Activated naive CD4-positive, alpha-beta T cell treated with anti-CD3 and anti-CD28 coated beads, Interleukin-2, amount 50 U/mL, for 72 hours (primary cell): ENCODE measurements around the gene STON2. TPM values are rescaled to one million over a fixed set of nuclear protein-coding genes. Genes with fewer than 3 reads are reported as not detected.

Source experiments
- ATAC-seq, 2 donors: fragments of 150-1000 bp; cut with Tn5 transposase; 2 replicates each; pipeline ENCODE4 v1.10.0; 2021; ENCODE audit warnings: mild to moderate bottlenecking in 2 of 2, moderate library complexity in 2 of 2
- DNase-seq, 2 donors: peaks; one replicate each; pipeline ENCODE4 v3.0.0; 2021 to 2022; ENCODE audit warnings: low spot score in 2 of 2
- H3K27ac Mint-ChIP-seq, 2 donors: one replicate each; pipeline ENCODE4 v1.8.0; 2022; ENCODE audit warnings: mild to moderate bottlenecking in 2 of 2, mixed read lengths in 2 of 2
- H3K36me3 Mint-ChIP-seq, 2 donors: one replicate each; pipeline ENCODE4 v1.8.0; 2022; ENCODE audit warnings: mixed read lengths in 2 of 2
- H3K9me3 Mint-ChIP-seq, 2 donors: one replicate each; pipeline ENCODE4 v1.8.0; 2022; ENCODE audit warnings: mixed read lengths in 2 of 2
- total RNA-seq, 2 donors: library from RNA; stranded (reverse); gene quantifications; one replicate each; pipeline ENCODE4 v1.2.3, GENCODE V29; 2022

The STON2 gene
- total RNA-seq, 2 donors from 2014 or later: 0.45 to 0.48 TPM

DNA sequence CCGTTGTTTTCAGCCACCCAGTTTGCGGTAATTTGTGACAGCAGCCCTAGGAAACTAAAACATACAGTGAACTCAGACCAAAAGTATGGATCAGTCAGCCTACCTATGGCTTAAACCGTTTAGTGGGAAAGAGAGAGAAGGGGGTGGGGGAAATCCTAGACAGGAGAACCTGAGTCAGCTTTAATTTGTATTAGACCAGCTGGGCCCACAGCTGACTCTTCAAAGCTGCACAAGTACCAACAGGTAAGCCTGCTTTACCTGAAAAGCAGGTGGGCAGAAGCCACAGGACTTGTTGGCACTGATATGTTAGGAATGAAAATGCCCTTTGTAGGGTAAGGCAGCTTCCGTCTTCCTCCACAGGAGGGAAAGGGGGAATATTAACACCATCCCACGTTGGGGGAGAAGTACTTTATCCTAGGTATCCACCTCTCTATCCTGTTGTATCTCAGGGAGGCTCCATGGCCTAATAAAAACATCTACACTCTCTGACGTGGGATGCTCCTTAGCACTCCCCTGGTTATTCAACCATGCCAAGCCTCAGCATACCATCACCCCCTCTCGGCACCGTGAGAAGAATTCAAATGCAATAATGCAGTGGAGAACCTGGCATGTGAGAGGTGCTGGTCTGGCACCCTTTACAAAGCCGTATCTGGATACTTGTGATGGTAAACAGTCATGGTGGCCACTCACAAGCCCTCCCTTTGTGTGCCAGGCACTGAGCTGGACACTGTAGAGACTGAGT is 70.3 kb downstream of the STON2 start:
- Mint-ChIP-seq H3K9me3 (no peaks in the 10 kb centered on the region), H3K27ac (no peak overlapping the region), H3K36me3 (no peaks in the 10 kb centered on the region)
- ATAC-seq: no peak
- no peak for DNase-seq

DNA sequence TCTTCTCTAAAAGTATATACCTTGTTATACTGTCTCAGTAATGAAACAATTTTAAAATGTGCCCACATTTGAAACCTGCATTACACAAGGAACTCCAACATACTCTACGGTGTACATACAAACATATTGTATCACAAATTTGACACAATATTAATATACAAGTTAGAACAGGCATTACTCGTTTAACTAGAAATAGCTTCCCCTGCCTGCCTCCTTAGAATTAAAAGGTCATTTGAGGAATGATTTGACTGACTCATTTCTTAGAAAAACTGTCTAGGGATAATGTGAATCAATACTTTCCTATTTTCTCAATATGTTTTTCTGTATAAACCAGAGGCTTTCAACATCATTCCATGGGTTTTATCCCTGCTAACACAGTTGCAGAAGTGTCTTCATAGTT is 73.7 kb downstream of the STON2 start:
- DNase-seq (no peak), ATAC-seq (no peak)
- Mint-ChIP-seq H3K9me3 (no peaks in the 10 kb centered on the region), H3K36me3 (no peaks in the 10 kb centered on the region), H3K27ac (no peak overlapping the region)

DNA sequence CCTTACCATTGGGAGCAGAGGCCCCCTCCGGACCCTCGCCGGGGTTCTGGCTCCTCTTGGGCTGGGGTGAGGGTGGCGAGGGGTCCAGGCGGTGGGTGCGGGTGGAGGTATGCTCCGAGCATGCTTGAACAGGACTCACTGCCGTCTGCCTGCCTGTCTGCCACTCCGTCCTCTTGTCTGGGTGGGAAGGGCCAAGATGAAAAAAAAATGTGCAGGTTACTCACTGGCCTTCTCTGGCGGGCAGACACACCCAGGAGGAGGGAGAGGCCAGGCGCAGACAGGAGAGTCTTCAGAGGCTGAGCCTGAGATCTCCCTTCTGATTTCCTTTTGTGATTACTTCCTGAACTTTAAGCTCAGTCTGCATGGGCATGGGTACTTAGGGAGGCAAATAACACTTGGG is 76.1 kb downstream of the STON2 start:
- Mint-ChIP-seq H3K27ac (no peak overlapping the region), H3K36me3 (no peaks in the 10 kb centered on the region), H3K9me3 (no peaks in the 10 kb centered on the region)
- no peak for DNase-seq
- ATAC-seq: no peak

DNA sequence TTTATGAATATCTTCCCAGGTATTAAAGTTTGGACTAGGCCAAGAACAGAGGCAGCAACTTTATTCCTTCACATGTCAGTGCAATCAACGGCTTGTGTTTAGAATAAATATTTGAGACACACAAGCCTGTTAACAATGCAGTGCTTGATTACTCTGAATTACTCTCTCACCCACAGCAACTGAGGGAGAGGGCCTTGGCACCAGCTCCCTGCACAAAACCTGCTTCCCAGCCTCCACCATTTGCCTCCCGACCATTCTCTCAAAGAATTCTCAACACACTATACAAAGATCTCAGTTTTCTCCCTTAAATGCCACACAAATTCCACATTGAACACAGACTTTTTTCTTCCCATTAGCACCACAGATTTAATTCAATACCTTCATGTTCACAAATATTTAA is 77.0 kb downstream of the STON2 start:
- H3K27ac Mint-ChIP-seq: no peak overlapping the region
- DNase-seq (no peak), ATAC-seq (no peak)
- H3K36me3 Mint-ChIP-seq: no peaks in the 10 kb centered on the region
- no peaks in the 10 kb centered on the region for H3K9me3 Mint-ChIP-seq

DNA sequence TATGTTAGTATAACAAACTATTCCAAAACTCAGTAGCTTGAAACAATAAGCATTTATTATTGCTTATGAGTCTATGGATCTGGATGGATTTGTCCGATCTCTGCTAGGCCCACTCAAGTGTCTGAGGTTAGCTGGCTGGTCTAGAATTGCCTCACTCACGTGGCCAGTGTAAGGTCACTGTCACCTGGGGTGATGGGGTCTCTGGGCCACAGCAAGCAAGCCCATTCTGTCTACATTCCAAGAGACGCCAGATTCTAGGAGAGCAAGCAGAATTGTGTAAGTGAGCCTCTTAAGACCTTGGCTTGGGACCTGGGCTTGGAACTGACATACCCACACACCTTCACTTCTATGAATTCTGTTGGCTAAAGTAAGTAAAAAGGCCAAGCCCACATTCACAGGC is 80.2 kb downstream of the STON2 start:
- ATAC-seq (no peak), DNase-seq (no peak)
- Mint-ChIP-seq H3K27ac (no peak overlapping the region), H3K36me3 (no peaks in the 10 kb centered on the region), H3K9me3 (no peaks in the 10 kb centered on the region)

DNA sequence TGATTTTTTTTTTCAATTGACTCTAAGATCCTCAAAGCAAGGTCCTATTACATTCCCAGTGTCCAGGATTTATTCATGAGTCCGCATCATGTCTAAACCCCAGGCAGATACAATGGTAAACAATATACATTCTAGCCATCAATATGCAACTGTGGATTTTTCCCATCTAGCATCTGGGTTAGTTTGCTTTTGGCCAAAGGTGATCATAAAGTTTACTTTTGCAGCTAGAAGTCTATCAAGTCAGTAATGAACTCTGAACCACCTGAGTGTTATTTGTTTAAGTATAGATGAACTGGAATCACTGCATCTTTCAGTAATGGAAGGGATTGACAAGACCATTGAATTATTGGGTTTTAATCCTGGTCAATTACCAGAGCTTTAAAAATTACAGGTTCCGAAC is 80.8 kb downstream of the STON2 start:
- DNase-seq: no peak
- ATAC-seq: no peak
- H3K9me3 Mint-ChIP-seq: no peaks in the 10 kb centered on the region
- H3K36me3 Mint-ChIP-seq: no peaks in the 10 kb centered on the region
- no peak overlapping the region for H3K27ac Mint-ChIP-seq

DNA sequence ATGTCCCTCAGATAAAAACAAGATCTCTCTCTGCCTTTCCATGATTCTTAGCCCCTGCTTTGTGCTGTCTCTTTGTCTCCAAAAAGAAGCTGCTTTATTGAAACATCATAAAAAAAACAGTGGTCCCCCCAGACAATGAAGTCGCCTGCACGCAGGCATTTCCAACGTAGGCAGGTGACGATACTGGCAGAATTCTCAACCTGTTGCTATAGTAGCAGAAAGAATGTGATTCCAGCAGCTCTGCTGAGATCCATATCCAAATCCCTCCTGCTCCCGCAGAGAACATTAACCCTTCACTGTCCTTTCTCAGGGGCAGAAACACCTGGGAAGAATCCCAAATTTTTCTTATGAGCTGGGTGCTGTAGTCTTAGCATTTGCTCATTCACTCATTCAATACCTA is 84.8 kb downstream of the STON2 start:
- H3K27ac Mint-ChIP-seq: no peak overlapping the region
- ATAC-seq (no peak), DNase-seq (no peak)
- no peaks in the 10 kb centered on the region for H3K9me3 Mint-ChIP-seq
- no peaks in the 10 kb centered on the region for H3K36me3 Mint-ChIP-seq

DNA sequence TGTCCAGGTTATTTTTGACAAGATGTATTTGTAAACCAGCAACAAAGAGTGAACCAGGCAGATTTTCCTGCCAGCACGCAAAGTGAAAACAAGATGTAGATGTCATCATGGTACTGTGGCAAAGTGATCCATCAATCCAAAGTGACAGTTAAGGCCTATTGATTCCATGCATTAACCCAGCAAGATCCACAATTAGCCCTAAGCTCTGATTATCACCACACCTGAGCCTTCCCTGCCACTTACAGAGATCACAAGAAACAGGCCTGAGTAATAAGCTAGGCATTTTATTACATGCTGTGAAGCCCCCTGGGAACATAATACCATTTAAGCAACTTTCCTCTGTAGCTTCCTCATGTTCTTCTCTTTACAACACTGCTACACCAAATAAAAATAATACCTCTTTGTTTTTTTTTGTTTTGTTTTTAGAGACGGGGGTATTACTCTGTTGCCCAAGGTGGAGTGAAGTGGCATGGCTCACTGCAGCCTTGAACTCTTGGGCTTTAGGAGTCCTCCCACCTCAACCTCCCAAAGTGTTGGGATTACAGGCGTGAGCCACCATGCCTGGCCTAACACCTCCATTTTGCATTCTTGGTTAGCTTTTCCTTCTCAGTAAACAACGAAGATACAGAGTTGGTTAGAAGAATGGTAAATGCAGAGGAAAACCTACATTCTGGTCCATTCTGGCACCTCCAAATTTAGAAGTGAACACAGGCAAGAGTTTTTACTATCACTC is 85.5 kb downstream of the STON2 start:
- no peak overlapping the region for H3K27ac Mint-ChIP-seq
- H3K9me3 Mint-ChIP-seq: no peaks in the 10 kb centered on the region
- H3K36me3 Mint-ChIP-seq: no peaks in the 10 kb centered on the region
- DNase-seq (no peak), ATAC-seq (no peak)

DNA sequence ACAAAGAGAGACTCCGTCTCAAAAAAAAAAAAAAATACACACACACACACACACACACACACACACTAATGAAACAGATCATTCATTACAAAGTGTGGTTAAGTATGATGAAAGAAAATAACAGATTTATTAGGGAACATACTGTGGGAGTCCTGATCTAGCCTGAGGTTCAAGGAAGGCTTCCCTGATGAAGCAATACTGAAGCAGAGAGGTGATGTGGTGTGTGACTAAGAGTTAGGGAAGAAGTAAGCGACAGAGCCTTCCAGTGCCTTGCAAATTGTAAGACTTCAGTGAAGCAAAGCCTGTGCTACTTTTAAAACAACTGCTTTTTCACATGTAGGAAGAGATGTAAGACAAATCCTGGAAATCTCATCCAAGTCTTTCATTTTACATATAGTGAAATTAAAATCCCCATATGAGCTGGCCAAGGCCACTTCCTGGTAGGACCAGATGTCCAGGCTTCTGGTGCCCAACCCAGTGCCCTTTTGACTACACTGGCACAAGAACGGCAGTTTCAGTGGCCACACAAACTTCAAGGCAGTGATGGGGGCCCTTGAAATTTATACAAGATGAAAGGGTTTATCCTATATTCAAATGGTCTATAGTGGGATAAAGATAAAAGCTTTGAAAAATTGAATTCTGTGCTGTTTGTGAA is 86.2 kb downstream of the STON2 start:
- no peak for DNase-seq
- no peak overlapping the region for H3K27ac Mint-ChIP-seq
- H3K9me3 Mint-ChIP-seq: no peaks in the 10 kb centered on the region

DNA sequence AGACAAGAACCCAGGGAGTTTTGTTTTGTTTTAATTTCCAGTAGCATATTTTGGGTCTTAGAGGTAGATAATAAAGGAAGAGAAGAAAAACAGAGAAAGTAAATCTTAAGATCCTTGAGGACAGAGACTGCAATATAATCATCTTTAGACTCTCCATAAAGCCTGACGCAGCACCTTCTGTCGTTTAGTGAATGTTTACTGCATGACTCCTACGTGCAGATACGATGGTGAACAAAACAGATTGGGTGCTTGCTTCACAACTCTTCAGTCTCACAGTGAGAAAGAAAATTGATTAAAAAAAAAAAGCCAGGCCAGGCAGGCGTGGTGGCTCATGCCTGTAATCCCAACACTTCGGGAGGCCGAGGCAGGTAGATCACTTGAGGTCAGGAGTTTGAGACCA is 86.9 kb downstream of the STON2 start:
- no peaks in the 10 kb centered on the region for H3K9me3 Mint-ChIP-seq
- no peak overlapping the region for H3K27ac Mint-ChIP-seq
- no peaks in the 10 kb centered on the region for H3K36me3 Mint-ChIP-seq
- DNase-seq (no peak), ATAC-seq (no peak)

More for the DNA sequence above, 86.2 kb downstream of the STON2 start:
- no peak for ATAC-seq
- H3K36me3 Mint-ChIP-seq: no peaks in the 10 kb centered on the region

DNA sequence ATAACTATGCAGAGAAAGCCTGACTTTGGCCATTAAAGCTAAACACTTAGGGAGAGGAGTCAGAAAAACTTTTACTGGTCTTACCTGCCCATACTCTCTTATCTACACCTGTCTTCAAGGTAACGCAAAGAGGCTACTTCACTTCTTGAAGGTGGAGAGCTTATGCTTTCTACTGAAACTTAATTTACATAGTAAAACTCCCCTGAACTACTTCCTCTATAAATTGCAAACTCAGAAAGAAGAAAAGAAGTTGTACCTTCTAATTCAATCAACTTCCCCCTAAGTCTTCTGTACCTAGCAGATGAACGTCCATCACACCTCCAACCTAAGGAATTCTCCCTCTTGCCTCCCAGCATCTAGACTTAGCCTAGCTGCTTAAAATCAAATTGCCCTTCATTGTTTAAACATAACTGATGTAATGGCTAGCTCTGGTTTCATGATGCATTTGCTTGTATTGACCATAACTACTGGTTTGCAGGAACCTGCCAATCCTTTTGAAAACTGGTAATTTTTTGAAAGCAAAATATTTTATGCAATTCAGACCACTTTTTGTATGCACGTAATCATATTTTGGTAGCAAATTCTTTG is 87.7 kb downstream of the STON2 start:
- no peak for ATAC-seq
- DNase-seq: no peak
- Mint-ChIP-seq H3K27ac (no peak overlapping the region), H3K9me3 (no peaks in the 10 kb centered on the region), H3K36me3 (no peaks in the 10 kb centered on the region)

DNA sequence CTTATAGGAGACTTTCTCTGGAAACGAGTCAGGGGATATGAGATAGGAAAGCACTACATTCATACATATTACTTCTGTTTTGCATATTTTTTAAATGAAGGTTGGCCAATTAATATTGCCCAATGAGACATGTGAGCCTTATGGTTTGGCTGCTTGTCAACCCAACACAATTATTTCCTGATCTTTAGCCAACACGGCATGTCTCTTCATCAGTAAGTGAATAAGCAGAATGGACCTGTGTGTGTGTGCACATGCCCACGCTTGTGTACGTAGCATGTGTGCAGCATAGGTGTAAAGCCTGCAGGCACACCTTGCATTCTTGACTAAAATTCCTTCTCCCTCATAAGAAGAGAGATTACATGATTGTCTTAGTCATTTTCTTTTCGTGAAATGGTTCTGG is 88.3 kb downstream of the STON2 start:
- H3K9me3 Mint-ChIP-seq: no peaks in the 10 kb centered on the region
- ATAC-seq (no peak), DNase-seq (no peak)
- H3K27ac Mint-ChIP-seq: no peak overlapping the region
- H3K36me3 Mint-ChIP-seq: no peaks in the 10 kb centered on the region

DNA sequence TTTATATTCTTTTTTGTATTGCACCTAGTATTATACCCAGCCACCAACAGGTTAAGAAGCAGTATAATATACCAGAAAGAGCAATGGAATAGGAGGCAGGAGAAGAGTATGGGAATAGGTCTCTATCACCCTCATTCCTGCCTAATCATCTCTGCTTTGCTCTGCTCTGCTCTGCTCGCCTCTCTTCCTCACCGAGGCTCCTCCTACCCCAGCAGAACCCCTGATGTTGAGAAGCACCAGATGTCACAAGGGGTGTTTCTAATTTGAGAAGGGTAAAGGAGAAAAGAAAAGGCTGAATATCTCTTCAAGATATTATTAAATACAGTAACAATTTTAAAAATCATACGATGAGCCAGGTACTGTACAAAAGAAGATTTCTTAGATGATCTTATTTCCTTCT is 89.0 kb downstream of the STON2 start:
- H3K27ac Mint-ChIP-seq: no peak overlapping the region
- ATAC-seq (no peak), DNase-seq (no peak)
- no peaks in the 10 kb centered on the region for H3K36me3 Mint-ChIP-seq
- H3K9me3 Mint-ChIP-seq: no peaks in the 10 kb centered on the region

DNA sequence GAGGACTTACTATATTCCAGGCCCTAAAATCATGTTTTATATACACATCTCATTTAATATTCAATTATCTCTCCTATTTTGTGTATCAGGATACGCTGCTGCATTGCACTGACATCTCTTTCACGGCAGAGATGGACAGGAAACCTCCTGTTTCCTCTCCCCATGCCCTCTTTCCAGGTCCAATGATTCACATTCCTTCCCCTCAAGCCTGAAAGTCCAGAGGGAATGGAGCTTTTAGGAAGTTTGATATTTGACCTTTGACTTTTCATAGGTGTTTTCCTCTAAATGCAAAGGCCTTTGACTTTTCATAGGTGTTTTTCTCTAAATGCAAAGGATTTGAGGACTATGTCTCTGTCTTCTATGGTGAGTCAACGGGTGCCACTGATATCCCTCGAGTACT is 89.5 kb downstream of the STON2 start:
- Mint-ChIP-seq H3K27ac (no peak overlapping the region), H3K36me3 (no peaks in the 10 kb centered on the region), H3K9me3 (no peaks in the 10 kb centered on the region)
- no peak for DNase-seq
- no peak for ATAC-seq

DNA sequence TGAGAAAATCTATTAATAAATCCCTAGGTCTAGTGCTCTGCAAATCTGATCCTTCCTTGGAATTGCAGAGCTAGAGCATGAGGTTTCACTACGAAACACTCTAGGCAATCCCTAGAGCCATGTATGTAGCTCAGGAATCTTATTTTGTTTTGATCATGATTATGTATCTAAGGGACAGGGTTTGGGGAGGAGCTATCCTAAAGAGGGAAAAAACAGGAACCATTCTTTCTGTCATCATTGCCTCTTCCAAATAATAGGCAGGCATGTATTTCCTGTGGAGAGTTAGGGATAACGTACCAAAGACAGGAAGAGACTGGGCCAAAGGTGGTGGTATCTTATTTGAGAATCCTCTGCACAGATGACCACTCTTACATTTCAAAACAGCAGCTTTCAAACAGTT is 90.6 kb downstream of the STON2 start:
- no peak for ATAC-seq
- H3K27ac Mint-ChIP-seq: no peak overlapping the region
- H3K9me3 Mint-ChIP-seq: no peaks in the 10 kb centered on the region
- no peaks in the 10 kb centered on the region for H3K36me3 Mint-ChIP-seq
- DNase-seq: no peak

DNA sequence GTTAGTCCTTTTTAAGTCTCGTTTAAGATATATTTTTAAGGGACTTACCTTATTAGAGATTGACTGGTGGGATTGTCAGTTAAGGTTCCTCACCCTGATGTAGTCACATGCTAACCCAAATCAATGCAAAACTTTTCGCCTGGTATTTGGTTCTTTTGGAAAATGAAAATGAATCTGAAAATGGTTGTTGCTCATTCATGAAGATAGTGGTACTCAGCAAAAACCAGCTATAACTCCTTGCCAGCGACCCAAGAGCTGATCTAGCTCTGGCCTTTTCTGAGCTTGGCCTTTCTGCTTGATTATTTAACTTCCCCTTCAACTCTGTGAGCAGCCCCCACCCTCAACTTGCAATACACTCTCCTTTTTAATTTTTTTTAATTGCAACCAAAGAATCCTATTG is 94.4 kb downstream of the STON2 start:
- Mint-ChIP-seq H3K36me3 (no peaks in the 10 kb centered on the region), H3K27ac (no peak overlapping the region), H3K9me3 (no peaks in the 10 kb centered on the region)
- ATAC-seq (no peak), DNase-seq (no peak)

DNA sequence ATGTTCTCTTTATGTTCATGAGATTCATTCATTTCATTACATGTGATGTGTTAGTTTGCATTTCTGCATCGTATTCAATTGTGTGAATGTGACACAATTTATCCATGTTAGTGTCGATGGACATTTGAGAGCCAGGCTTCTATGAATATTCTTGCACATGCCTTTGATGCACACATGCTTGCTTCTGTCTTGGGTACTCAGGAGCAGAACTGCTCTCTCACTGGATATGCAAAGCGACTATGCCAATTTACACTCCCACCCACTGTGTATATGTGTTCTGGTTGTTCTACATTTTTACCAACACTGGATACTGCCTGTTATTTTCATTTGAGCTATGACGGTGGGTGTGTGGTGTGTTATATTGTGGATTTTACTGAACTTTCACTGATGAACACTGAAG is 95.1 kb downstream of the STON2 start:
- ATAC-seq (no peak), DNase-seq (no peak)
- Mint-ChIP-seq H3K27ac (no peak overlapping the region), H3K36me3 (no peaks in the 10 kb centered on the region), H3K9me3 (no peaks in the 10 kb centered on the region)
